DOHH2 (cell line): ENCODE measurements around the gene TUBA1A.
"Not testable (repeated sequence)": the region's sequence is repeated elsewhere in the genome, so short reads cannot be mapped to it uniquely, and the experiment has no call there.

Experiments used
- H3F3A ChIP-seq: fragments of 200-600 bp; sonication (generic), shearing (Covaris generic); 2 replicates; pipeline ENCODE4 v1.6.0; 2016; ENCODE audit warnings: antibody characterized with exemption, mild to moderate bottlenecking; ENCODE audit not compliant: control insufficient read depth, insufficient read depth
- H3K27ac ChIP-seq: fragments of 200-600 bp; sonication (generic); 2 replicates; pipeline ENCODE4 v1.5.1; 2014; ENCODE audit warnings: low read depth, mild to moderate bottlenecking, low read length, moderate library complexity
- H3K27me3 ChIP-seq: fragments of 200-600 bp; sonication (generic); 2 replicates; pipeline ENCODE4 v1.6.1; 2014; ENCODE audit warnings: mild to moderate bottlenecking, low read length, mixed read lengths; ENCODE audit not compliant: control insufficient read depth
- H3K36me3 ChIP-seq: fragments of 200-600 bp; sonication (generic); 2 replicates; pipeline ENCODE4 v1.6.1; 2014; ENCODE audit warnings: mild to moderate bottlenecking, low read length, moderate library complexity, mixed read lengths; ENCODE audit not compliant: control insufficient read depth
- H3K4me1 ChIP-seq: fragments of 200-600 bp; sonication (generic); 2 replicates; pipeline ENCODE4 v1.6.1; 2014; ENCODE audit warnings: mild to moderate bottlenecking, low read length, mixed read lengths; ENCODE audit not compliant: control insufficient read depth
- H3K4me2 ChIP-seq: fragments of 200-600 bp; sonication (generic); 2 replicates; pipeline ENCODE4 v1.6.0; 2014; ENCODE audit warnings: mild to moderate bottlenecking, low read length, moderate library complexity
- H3K4me3 ChIP-seq: fragments of 200-600 bp; sonication (generic); 2 replicates; pipeline ENCODE4 v1.5.1; 2014; ENCODE audit warnings: mild to moderate bottlenecking, low read length, mixed read lengths
- H3K79me2 ChIP-seq: fragments of 200-600 bp; sonication (generic); 2 replicates; pipeline ENCODE4 v1.6.1; 2014; ENCODE audit warnings: mild to moderate bottlenecking, low read length, mixed read lengths; ENCODE audit not compliant: control insufficient read depth
- H3K9me2 ChIP-seq: fragments of 200-600 bp; sonication (generic); replicated peaks from 2 replicates; pipeline ENCODE4 v1.6.1; 2014; ENCODE audit warnings: mild to moderate bottlenecking, low read length, mixed read lengths; ENCODE audit not compliant: control insufficient read depth
- H3K9me3 ChIP-seq: fragments of 200-600 bp; sonication (generic); 2 replicates; pipeline ENCODE4 v1.6.1; 2014; ENCODE audit warnings: antibody characterized with exemption, low read length, mixed read lengths; ENCODE audit not compliant: control insufficient read depth, insufficient read depth
- H4K20me1 ChIP-seq: fragments of 200-600 bp; sonication (generic); 2 replicates; pipeline ENCODE4 v1.6.0; 2014; ENCODE audit warnings: low read depth, mild to moderate bottlenecking, antibody characterized with exemption, low read length, moderate library complexity; ENCODE audit not compliant: control insufficient read depth, insufficient read depth
- EZH2phosphoT487 ChIP-seq: fragments of 200-600 bp; sonication (generic); IDR thresholded peaks from 2 replicates; pipeline ENCODE4 v1.6.1; 2017; ENCODE audit warnings: borderline replicate concordance, mild to moderate bottlenecking, antibody characterized with exemption, low read length, moderate library complexity, mixed read lengths
- TF ChIP-seq, protein P1 (sequence below): fragments of 200-600 bp; sonication (generic); IDR thresholded peaks from one replicate; pipeline ENCODE4 v1.5.1; 2014; ENCODE audit warnings: antibody characterized with exemption, mild to moderate bottlenecking, low read depth, low read length; ENCODE audit not compliant: poor library complexity, severe bottlenecking

TUBA1A gene

DNA sequence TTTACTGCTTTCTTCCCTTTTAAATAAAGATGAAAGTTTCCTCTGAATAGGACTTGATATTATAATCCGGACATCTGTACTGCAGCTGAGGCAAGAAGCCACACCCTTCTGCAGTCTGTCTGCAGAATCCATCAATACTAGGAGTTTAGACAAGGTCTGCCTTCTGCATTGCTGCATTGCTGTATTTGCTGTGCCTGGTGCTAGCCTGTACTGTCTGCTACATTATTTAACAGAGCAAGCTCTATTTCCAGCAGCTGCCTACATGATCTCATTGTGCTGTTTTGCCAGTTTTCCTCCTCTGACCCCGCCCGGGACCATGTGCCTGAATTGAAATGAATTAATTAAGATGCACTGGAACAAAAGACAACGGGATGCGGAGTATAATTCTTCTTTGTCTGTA lies 1.7 kb downstream of the TUBA1A start:
- Histone ChIP-seq H3K79me2 (peaks cover 15% of the 10 kb centered on the region), H4K20me1 (no peaks in the 10 kb centered on the region), H3K4me2 (peak overlapping the region; percentile 63), H3K4me1 (peaks cover 18% of the 10 kb centered on the region), H3K27ac (no peak overlapping the region), H3K36me3 (peaks cover 15% of the 10 kb centered on the region), H3F3A (peaks cover 11% of the 10 kb centered on the region), H3K4me3 (peak overlapping the region; percentile 79; the same call in 1 of the 2 replicates), H3K9me2 (no peaks in the 10 kb centered on the region), H3K27me3 (no peaks in the 10 kb centered on the region), H3K9me3 (no peaks in the 10 kb centered on the region)
- no peak for TF ChIP-seq EZH2phosphoT487
- TF ChIP-seq, protein P1, sequence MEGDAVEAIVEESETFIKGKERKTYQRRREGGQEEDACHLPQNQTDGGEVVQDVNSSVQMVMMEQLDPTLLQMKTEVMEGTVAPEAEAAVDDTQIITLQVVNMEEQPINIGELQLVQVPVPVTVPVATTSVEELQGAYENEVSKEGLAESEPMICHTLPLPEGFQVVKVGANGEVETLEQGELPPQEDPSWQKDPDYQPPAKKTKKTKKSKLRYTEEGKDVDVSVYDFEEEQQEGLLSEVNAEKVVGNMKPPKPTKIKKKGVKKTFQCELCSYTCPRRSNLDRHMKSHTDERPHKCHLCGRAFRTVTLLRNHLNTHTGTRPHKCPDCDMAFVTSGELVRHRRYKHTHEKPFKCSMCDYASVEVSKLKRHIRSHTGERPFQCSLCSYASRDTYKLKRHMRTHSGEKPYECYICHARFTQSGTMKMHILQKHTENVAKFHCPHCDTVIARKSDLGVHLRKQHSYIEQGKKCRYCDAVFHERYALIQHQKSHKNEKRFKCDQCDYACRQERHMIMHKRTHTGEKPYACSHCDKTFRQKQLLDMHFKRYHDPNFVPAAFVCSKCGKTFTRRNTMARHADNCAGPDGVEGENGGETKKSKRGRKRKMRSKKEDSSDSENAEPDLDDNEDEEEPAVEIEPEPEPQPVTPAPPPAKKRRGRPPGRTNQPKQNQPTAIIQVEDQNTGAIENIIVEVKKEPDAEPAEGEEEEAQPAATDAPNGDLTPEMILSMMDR, result no peak

DNA sequence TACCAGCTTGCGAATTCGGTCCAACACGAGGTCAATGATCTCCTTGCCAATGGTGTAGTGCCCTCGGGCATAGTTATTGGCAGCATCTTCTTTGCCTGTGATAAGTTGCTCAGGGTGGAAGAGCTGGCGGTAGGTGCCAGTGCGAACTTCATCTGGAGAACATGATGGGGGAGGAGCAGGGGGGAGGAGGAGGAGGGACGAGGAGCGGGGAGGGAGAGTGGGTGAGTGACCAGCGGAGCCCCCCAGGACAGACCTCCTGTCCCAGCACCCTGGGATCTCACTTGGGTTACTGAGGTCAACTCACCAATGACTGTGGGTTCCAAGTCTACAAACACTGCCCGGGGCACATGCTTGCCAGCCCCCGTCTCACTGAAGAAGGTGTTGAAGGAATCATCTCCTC lies 2.6 kb downstream of the TUBA1A start:
- H3K27me3 ChIP-seq, H3K4me3 ChIP-seq, H3K4me2 ChIP-seq, H3K9me2 ChIP-seq, H3K9me3 ChIP-seq, H3K27ac ChIP-seq, H4K20me1 ChIP-seq: not testable (repeated sequence)
- Histone ChIP-seq H3K4me1 (peaks cover 18% of the 10 kb centered on the region), H3F3A (peaks cover 11% of the 10 kb centered on the region), H3K36me3 (peaks cover 15% of the 10 kb centered on the region), H3K79me2 (peaks cover 15% of the 10 kb centered on the region)

DNA sequence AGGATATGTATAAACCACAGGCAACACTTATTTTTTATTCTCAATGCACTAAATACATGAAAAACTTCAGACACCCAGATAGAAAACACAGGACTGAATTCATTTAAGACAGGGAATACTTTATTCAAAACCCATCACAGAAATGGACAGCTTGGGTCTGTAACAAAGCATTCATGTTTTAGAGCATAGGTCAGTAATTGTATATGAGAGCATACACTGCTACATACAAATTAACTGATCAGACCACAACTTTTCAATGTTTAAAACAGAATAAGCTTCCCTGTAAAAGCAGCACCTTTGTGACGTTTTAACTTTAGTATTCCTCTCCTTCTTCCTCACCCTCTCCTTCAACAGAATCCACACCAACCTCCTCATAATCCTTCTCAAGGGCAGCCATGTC lies 4.2 kb downstream of the TUBA1A start:
- Histone ChIP-seq H3K79me2 (peaks cover 15% of the 10 kb centered on the region), H3K36me3 (peaks cover 15% of the 10 kb centered on the region), H3K4me1 (peaks cover 12% of the 10 kb centered on the region), H3F3A (peaks cover 10% of the 10 kb centered on the region)
- not testable (repeated sequence) for H4K20me1 ChIP-seq, H3K9me3 ChIP-seq, H3K27me3 ChIP-seq, H3K9me2 ChIP-seq, H3K4me2 ChIP-seq, H3K27ac ChIP-seq, H3K4me3 ChIP-seq

DNA sequence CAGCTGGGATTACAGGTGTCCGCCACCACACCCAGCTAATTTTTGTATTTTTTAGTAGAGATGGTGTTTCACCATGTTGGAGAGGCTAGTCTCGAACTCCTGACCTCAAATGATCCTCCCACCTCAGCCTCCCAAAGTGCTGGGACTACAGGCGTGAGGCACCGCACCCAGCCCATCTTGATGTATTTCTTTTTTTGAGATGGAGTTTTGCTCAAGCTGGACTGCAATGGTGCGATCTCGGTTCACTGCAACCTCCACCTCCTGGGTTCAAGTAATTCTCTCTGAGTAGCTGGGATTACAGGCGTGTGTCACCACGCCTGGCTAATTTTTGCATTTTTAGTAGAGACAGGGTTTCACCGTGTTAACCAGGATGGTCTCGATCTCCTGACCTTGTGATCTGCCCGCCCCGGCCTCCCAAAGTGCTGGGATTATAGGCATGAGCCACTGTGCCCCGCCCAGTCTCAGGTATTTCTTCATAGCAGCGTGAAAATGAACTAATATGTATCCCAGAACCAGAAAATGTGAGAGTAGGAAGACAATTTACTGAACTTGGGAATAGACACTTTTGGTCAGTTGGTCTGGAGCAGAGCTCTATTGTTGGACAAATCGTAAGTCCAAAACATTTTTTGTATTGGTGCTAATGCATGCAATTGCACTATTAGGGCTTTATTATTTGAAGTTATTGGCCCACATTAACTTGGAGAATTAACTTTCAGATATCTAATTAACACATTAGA lies 5.5 kb downstream of the TUBA1A start:
- H3K27ac ChIP-seq, H3K27me3 ChIP-seq, H3K4me1 ChIP-seq, H3K9me2 ChIP-seq, H3K4me2 ChIP-seq, H3F3A ChIP-seq, H3K4me3 ChIP-seq, H3K9me3 ChIP-seq, H4K20me1 ChIP-seq: not testable (repeated sequence)
- H3K79me2 ChIP-seq, result peaks cover 15% of the 10 kb centered on the region
- H3K36me3 ChIP-seq, result peaks cover 15% of the 10 kb centered on the region

DNA sequence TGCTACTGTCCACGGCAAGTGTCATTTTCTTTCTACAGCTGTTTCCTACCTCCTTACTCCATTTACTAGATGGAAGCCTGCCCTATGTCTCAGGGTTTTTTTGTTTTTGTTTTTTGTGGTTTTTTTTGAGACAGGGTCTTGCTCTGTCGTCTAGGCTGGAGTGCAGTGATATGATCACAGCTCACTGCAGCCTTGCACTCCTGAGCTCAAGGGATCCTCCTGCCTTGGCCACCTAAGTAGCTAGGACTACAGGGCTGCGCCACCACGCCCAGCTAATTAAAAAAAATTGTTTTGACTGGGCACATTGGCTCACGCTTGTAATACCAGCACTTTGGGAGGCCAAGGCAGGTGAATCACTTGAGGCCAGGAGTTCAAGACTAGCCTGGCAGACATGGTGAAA lies 14.7 kb downstream of the TUBA1A start:
- H3K4me3 ChIP-seq, result no peak overlapping the region
- H3K36me3 ChIP-seq, result no peaks in the 10 kb centered on the region
- H4K20me1 ChIP-seq, result no peaks in the 10 kb centered on the region
- H3K9me2 ChIP-seq, result no peaks in the 10 kb centered on the region
- H3K27ac ChIP-seq, result no peak overlapping the region
- no peak overlapping the region for H3K4me2 ChIP-seq
- H3K27me3 ChIP-seq, result no peaks in the 10 kb centered on the region
- H3K4me1 ChIP-seq, result no peaks in the 10 kb centered on the region
- H3K79me2 ChIP-seq, result no peaks in the 10 kb centered on the region
- peaks cover 8% of the 10 kb centered on the region; the same call in 1 of the 2 replicates for H3K9me3 ChIP-seq
- H3F3A ChIP-seq, result no peaks in the 10 kb centered on the region
- no peak for TF ChIP-seq EZH2phosphoT487
- TF ChIP-seq, protein P1, result no peak
